Measurements from ENCODE around the gene BOC.

The BOC gene

GRCh38 chr3:113221721-113222257 is 10.4 kb downstream of the BOC start:
- DNase-seq (ENCODE audit: low read depth in 4 of 4, low spot score in 1 of 4), result no peak

DNA sequence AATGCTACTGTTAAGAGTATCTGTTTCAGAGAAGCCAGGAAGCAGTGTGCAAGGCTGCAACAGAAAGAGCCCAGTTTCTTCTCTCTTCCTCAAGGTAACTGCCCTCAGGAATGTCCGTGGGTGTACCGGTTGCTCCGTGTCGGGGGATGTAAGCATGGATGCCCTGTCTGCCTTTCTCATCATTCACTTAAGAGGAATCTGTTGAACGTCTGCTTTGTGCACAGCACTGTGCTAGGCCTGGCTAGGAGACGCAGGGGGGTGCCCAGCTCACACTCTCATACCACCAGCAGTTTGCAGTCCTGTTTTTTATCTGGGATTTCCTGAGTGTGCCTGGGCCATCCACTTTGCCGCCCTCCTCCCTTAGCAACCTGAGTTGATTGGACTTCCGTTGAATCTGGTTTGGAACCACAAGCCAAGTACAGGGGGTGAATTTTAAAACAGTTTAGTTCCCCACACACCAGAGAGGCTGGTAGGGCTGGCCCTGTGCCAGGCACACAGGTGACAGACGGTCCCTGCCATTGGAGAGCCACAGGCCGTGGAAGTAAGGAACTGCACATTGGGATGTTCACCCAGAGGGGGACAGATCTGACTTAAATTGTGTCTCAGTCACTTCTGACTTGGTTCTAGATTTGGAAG is 11.2 kb downstream of the BOC start:
- no peak for DNase-seq (ENCODE audit: low read depth in 4 of 4, low spot score in 1 of 4)

- no peak for DNase-seq (ENCODE audit: low read depth in 4 of 4, low spot score in 1 of 4)
Measured at GRCh38 chr3:113223475-113224281, 12.3 kb downstream of the BOC start.

DNA sequence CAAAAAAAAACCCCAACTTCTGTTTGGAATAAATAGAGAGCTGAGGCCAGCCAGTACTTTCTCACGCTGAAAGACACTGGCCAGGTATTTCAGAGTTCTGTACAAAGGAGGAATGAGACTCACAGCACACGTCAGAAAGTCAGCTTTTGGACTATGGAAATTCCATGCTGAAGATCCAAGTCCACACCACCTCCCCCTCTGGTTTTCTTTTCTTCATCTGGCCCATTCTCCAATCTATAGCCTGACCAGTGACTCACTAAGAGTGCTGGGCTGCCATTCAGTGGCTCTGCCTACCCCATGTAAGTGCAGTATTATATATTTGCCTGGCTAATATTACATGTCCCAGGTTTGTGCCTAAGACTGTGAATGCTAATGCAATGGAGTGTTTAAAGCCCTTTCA is 13.9 kb downstream of the BOC start:
- no peak for DNase-seq (ENCODE audit: low read depth in 4 of 4, low spot score in 1 of 4)

GRCh38 chr3:113226491-113226890 is 15.1 kb downstream of the BOC start:
- no peak for DNase-seq (ENCODE audit: low read depth in 4 of 4, low spot score in 1 of 4)

- no peak for DNase-seq (ENCODE audit: low read depth in 4 of 4, low spot score in 1 of 4)
Measured at GRCh38 chr3:113227146-113227545, 15.8 kb downstream of the BOC start.

DNA sequence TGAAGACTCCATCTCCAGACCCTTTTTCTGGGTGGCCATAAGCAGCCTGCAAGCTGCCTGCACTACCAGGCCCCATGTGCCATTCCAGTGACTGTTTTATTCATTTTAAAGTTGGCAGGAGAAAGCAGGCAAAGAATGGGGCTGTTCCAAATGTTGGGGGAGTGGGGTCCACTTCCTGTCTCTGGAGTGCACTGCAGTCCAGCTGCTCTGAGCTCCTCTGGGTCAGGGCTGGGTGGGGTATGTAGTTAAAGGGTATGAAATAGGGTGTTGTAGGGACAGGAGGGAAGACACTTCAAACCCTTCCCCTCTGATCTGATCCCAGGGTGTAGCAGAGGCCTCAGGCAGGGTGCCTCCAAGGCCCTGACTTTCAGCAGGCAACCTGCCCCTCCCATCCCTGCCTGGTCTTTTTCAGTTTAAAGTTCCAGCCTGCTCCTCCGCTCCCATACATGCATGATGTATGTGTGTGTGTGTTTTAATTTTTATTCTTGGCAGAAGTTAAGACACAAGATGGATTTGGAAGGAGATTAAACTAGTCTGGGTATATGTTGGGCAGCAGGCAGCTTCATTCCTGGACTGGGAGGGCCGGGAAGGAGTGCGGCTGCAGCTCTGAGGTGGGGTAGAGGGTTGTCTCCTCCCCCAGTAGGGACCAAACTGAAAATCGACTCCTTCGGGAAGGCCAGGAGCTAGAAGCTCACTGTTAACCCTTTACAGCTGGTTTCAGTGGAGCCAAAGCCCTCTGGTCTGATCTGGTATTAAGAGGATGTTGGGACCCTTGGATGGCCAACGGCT is 17.3 kb downstream of the BOC start:
- DNase-seq (ENCODE audit: low read depth in 4 of 4, low spot score in 1 of 4), result no peak

DNA sequence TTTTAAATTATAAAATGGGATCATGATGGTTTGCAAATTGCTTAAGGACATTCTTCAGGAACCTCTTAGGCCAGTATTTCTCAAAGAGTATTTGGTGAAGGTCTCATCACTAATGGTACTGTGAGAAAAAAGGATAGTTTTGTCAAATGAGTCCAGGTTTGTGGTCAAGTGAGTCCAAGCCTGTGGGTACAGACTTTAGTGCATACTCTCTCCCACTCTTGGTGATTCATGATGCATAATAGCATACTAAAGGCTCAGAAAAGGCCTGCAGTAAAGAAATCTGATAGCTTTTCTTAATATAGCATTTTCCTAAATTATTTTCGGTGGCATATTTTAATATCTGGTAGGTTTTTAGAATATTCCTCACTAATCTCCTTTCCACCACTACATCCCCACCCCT is 20.0 kb downstream of the BOC start:
- no peak for DNase-seq (ENCODE audit: low read depth in 4 of 4, low spot score in 1 of 4)

DNA sequence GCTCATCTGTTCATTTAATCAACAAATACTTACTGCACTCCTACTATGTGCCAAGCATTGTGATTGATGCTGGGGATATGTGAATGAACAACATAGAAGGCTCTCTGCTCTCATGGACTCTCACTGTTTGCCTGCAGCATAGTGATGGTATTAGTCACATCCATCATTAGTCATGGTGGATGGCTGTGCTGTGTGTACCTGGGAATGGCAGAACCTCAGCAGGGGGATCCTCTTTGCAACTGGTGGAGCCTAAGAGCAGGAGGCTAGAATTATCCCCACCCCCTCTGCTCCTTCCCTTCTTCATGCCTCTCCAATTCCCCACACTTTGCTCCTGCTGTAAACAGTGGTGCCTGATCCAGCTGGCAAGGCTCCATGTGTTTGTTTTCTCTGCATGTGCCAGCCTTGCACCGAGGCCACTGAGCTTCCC is 20.5 kb downstream of the BOC start:
- DNase-seq (ENCODE audit: low read depth in 4 of 4, low spot score in 1 of 4), result no peak

DNA sequence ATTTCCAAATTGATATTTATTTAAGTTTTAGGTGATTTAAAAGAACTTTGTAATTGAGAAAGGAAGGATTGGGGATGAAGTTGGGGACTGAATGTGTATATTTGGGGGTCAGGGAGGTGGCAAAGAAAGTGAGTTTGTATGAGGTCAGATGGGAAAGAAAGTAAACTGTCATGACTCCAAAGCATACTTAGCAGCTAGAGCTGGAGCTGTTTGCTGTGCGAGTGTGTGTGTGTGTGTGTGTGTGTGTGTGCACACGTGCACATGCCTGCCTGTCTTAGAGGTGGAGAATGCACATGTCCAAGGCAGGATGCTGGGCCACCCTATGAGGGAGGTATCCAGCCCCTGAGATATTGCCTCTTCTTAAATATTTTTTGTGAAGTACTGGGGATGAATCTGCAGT is 21.0 kb downstream of the BOC start:
- no peak for DNase-seq (ENCODE audit: low read depth in 4 of 4, low spot score in 1 of 4)

- DNase-seq (ENCODE audit: low read depth in 4 of 4, low spot score in 1 of 4), result no peak
Measured at GRCh38 chr3:113233497-113233896, 22.1 kb downstream of the BOC start.

- DNase-seq (ENCODE audit: low read depth in 4 of 4, low spot score in 1 of 4), result no peak
Measured at GRCh38 chr3:113234028-113234427, 22.7 kb downstream of the BOC start.

DNA sequence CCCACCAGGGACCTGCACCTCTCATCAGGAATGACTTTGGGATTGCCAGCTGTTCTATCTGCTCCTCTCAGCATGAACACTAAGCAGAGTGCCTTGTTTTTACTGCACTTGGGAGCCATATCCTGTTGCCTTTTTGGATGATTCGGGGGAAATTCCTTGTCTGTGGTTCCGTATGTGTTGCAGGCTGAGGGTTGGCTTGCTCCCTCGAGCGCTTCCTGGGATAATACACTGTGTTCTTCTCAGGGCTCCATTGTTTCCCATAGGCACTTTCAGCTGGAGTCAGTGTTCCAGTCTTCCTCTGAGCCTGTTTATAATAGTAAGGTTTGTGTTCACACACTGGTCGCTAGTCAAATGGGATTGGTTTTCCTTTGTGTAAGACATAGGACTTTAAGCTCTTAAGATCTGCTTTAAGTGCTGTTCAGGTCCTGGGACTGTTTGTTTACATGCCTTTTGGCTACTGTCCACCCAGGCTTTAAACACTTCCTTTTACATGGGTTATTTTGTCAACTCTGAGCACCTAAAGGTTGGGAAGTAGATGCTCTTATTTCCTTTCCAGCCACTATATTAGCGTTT is 23.4 kb downstream of the BOC start:
- DNase-seq (ENCODE audit: low read depth in 4 of 4, low spot score in 1 of 4), result no peak

GRCh38 chr3:113238503-113238902 is 27.1 kb downstream of the BOC start:
- DNase-seq (ENCODE audit: low read depth in 4 of 4, low spot score in 1 of 4), result no peak

GRCh38 chr3:113240841-113241240 is 29.5 kb downstream of the BOC start:
- no peak for DNase-seq (ENCODE audit: low read depth in 4 of 4, low spot score in 1 of 4)

DNA sequence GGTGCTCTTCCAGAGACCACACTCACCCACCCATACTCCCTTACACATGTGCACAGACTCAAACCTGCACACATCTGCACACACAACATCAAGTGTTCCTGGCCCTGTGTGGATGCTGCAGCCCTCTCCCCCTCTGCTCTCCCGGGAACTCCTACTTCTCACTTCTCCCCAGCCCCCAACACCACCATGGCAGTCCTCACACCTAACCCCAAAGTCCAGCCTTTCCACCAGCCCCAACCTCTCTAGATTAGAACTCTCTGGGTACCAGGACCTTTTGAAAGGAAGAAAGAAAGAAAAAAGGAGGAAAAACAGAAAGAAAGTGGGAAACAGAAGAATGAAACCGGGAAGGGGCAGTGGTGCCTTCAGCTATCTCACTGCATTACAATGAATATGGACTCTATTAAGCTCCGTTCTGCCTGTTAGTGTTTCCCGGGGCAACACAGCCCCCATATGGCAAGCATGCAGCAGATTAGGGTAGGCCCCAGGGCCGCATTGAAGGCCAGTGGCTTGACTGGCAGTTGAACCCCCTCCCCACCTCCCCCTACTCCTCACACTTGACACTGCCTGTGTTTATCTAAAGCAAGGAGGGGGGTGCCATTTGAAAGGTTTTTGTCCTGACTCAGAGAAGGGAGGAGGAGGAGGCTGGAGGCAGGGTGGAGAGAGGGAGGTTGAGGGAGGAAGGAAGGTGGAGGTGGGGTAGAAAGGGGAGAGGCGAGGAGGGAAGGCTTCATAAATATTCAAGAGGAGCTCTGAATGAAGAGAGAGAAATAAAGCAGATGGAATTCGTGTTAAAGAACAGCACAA is 30.1 kb downstream of the BOC start:
- DNase-seq (ENCODE audit: low read depth in 4 of 4, low spot score in 1 of 4), result no peak

DNA sequence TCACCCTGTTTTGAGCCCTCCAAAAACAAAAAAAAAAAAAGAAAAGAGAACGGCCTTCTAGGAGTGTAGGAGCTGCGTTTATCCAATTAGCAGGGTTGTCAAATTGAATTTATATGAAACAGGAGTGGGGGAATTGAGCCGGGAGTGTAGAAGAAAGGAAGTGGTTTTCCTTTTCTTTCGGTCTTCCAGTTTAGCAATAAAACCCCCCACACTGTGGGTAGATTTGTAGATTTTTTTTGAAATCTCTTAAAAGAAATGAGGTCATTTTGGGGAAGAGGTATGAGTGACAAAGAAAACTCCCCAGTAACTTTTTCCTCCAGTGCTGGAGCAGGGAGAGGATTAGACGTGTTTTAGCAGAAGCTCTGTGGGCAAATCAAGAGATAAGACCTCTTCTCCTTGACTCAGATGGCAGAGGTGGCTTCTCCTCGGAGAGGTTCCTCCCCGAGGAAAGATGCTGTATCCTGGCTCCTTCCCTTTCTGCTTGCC is 30.8 kb downstream of the BOC start:
- DNase-seq (ENCODE audit: low read depth in 4 of 4, low spot score in 1 of 4), result no peak

GRCh38 chr3:113243071-113243470 is 31.7 kb downstream of the BOC start:
- DNase-seq (ENCODE audit: low read depth in 4 of 4, low spot score in 1 of 4), result no peak

DNA sequence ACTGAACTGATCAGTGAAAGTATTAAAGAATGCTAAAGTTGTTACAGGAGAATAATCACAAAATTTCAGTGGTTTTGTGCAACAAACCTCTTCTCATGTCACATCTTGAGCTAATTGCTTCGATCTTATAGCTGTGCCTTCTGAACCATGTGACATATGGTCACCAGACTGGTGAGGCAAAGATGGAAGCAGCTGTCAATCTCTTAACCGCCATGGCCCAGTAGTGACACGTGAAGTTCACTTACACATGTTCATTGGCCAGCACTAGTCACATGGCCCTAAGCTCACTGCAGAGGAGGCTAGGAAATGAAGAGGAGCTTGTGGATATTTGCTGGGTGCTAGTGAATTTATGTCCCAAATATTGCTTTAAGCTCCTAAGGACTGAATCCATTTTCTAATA is 32.5 kb downstream of the BOC start:
- DNase-seq (ENCODE audit: low read depth in 4 of 4, low spot score in 1 of 4), result no peak

GRCh38 chr3:113245761-113246161 is 34.4 kb downstream of the BOC start:
- no peak for DNase-seq (ENCODE audit: low read depth in 4 of 4, low spot score in 1 of 4)
